Inflammatory macrophage treated with lipopolysaccharide for 1 hour (primary cell): ENCODE data around the gene PRR5L.

Experiments used
- DNase-seq, 2 donors: peaks; one replicate each; pipeline ENCODE4 v3.0.0-alpha.2; 2020 to 2022

PRR5L gene

GRCh38 chr11:36407356-36407755 lies 111.3 kb downstream of the PRR5L start:
- peak in 1 of 2 donors; percentile 55 for DNase-seq

GRCh38 chr11:36408498-36409136 lies 112.5 kb downstream of the PRR5L start:
- DNase-seq: no peak

GRCh38 chr11:36409152-36409816 lies 113.2 kb downstream of the PRR5L start:
- no peak for DNase-seq

GRCh38 chr11:36411202-36411640 lies 115.1 kb downstream of the PRR5L start:
- peak; percentile 93 to 97 for DNase-seq

- DNase-seq: no peak
Observed at GRCh38 chr11:36412781-36413383, 116.8 kb downstream of the PRR5L start.

- no peak for DNase-seq
Observed at GRCh38 chr11:36417154-36417553, 121.1 kb downstream of the PRR5L start.

GRCh38 chr11:36419791-36420424 lies 123.8 kb downstream of the PRR5L start:
- no peak for DNase-seq

- DNase-seq: no peak
Observed at GRCh38 chr11:36421546-36422155, 125.6 kb downstream of the PRR5L start.

- no peak for DNase-seq
Observed at GRCh38 chr11:36425561-36426081, 129.5 kb downstream of the PRR5L start.

- DNase-seq: no peak
Observed at GRCh38 chr11:36426226-36426848, 130.2 kb downstream of the PRR5L start.

GRCh38 chr11:36427079-36427478 lies 131.0 kb downstream of the PRR5L start:
- no peak for DNase-seq

GRCh38 chr11:36427876-36428275 lies 131.8 kb downstream of the PRR5L start:
- no peak for DNase-seq

- no peak for DNase-seq
Observed at GRCh38 chr11:36431429-36432092, 135.5 kb downstream of the PRR5L start.

- no peak for DNase-seq
Observed at GRCh38 chr11:36432093-36432469, 136.0 kb downstream of the PRR5L start.

- no peak for DNase-seq
Observed at GRCh38 chr11:36432738-36433137, 136.7 kb downstream of the PRR5L start.

GRCh38 chr11:36436064-36436463 lies 140.0 kb downstream of the PRR5L start:
- DNase-seq: no peak

- no peak for DNase-seq
Observed at GRCh38 chr11:36436589-36436988, 140.5 kb downstream of the PRR5L start.

GRCh38 chr11:36437413-36437812 lies 141.3 kb downstream of the PRR5L start:
- no peak for DNase-seq

GRCh38 chr11:36438126-36438525 lies 142.0 kb downstream of the PRR5L start:
- DNase-seq: peak; percentile 19 to 39

GRCh38 chr11:36441610-36442208 lies 145.6 kb downstream of the PRR5L start:
- DNase-seq: no peak

- DNase-seq: peak; percentile 49 to 72
Observed at GRCh38 chr11:36443661-36444060, 147.6 kb downstream of the PRR5L start.

GRCh38 chr11:36446135-36446534 lies 150.0 kb downstream of the PRR5L start:
- DNase-seq: no peak
